ENCODE results near the gene RABGEF1.
"Not testable (repeated sequence)": the region's sequence is repeated elsewhere in the genome, so short reads cannot be mapped to it uniquely, and the experiment has no call there.

Gene RABGEF1

DNA sequence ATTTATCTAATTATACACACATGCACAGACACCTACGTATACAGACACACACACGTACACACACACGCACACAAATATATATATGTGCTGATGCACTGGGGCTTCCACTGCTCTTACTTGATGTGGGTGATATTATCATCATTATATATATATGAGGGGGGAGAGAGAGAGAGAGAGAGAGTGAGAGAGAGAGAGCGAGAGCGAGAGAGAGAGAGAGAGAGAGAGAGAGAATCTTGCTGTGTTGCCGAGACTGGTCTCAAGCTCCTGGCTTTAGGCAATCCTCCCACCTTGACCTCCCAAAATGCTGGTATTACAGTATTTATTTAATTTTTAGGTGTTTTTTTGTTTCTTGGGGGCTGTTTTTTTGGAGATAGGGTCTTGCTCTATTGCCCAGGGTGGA, 3.6 kb upstream of the RABGEF1 start:
- no peak for DNase-seq

DNA sequence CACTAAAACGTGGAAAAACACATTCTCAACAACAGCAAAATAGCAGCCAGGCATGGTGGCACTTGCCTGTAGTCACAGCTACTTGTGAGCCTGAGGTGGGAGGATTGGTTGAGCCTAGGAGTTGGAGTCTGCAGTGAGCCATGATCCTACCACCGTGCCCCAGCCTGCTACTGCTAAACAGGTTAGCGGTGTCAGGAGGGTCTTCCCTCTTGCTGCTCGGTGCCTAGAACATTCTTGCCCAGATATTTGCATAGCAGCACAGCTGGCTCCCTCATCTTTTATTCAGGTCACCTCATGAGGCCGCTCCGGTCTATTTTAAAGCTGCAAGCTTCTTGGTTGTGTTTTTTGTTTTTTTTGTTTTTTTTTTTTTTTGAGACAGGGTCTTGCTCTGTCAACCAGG, 2.9 kb upstream of the RABGEF1 start:
- DNase-seq: no peak

DNA sequence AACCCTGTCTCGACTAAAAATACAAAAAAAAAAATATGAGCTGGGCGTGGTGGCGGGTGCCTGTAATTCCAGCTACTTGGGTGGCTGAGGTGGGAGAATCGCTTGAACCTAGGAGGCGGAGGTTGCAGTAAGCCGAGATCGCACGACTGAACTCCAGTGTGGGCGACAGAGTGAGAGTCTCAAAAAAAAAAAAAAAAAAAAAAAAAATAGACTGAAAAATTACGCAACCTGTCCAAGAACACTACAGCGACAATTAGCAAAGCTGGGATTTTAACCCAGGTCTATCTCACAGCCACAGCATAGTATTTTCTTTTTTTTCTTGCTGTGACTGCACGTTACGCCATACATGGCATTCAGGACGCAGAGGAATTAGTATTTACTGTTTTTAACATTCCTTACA, 1.1 kb upstream of the RABGEF1 start:
- DNase-seq: no peak

DNA sequence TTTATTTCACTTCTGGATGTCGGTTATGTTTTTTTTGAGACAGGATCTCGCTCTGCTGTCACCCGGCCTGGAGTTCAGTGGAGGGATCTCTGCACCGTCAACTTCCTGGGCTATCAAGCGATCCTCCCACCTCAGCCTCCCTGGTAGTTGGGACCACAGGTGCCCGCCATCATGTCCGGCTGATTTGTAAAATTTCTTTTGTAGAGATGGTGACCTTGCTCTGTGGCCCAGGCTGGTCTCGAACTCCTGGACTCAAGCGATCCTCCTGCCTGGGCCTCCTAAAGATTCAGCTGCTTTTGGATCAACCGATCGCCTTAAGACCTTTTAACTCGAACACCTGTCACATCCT, 606 bp upstream of the RABGEF1 start:
- no peak for DNase-seq

DNA sequence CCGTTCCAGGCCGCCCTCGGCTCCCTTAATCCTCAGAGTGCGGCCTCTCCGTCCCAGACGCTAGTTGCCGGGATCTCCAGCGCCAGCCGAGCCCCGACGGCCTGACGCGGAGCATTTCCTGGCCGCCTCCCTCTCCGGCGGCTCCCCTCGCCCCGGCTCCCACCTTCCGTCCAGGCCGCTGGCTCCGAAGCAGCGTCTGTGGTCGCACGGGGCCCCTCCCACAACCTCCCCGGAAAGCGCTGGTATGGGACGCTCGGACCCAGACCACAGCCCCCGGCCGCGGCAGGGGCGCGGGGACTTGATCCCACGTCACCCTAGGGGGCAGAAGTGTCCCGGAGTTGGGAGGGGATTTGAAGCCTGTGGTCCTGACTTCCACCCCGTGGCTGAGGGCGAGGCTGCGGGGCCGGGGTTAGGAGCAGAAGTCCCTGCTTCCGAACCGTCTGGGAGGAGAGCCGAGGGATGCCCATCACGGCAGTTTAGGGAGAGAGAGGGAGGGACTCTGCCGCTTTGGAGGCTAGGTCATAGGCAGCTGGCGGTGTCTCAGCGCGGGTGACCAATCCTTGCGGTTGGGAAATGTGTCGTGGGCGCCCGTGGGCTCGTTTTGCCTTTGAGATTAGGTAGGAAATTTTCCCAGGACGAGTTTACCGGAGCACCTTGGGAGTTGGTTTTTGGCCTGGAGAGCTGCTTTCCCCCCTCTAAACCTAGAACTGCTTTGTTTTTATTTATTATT, 612 bp downstream of the RABGEF1 start:
- peak; percentile 45 for DNase-seq

DNA sequence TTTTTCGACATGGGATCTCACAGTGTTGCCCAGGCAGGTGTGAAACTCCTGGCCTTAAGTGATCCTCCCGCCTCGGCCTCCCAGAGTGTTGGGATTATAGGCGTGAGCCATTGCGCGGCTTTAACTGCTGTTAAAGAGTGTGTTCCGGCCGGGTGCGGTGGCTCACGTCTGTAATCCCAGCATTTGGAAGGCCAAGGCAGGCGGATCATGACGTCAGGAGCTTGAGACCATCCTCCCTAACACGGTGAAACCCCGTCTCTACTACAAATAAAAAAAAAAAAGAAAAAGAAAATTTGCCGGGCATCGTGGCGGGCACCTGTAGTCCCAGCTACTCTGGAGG, 1.1 kb downstream of the RABGEF1 start:
- peak; percentile 26 for DNase-seq

DNA sequence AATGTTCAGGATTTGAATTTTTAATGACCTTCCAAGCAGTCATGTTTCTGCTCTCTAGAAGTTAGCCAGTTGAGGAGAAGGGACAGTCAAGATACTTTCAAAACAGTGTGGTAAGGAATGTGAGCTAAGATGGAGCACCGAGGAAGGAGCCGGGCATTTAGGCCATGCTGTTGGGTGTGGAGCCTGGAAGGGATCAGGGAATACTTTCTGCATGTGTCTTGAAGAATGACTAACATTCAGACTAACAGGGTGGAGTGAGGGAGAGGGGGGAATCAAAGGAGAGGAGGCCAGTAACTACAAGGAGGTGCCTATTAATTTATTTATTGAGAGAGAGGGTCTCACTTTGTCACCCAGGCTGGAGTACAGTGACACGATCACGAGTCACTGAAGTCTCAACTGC, 1.8 kb downstream of the RABGEF1 start:
- DNase-seq: peak; percentile 73

DNA sequence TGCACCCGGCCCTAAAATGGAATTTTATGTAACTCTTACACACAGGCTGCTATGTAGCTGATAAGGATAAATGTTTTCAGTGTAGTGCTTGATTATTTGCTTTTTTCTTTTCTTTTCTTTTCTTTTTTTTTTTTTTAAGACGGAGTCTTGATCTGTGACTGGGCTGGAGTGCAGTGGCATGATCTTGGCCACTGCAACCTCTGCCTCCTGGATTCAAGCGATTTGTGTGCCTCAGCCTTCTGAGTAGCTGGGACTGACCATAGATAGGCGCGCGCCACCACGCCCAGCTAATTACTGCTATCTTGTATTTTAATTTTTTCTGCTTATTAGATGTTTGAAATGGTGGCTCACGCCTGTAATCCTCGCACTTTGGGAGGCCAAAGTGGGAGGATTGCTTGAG, 3.4 kb downstream of the RABGEF1 start:
- DNase-seq: no peak

DNA sequence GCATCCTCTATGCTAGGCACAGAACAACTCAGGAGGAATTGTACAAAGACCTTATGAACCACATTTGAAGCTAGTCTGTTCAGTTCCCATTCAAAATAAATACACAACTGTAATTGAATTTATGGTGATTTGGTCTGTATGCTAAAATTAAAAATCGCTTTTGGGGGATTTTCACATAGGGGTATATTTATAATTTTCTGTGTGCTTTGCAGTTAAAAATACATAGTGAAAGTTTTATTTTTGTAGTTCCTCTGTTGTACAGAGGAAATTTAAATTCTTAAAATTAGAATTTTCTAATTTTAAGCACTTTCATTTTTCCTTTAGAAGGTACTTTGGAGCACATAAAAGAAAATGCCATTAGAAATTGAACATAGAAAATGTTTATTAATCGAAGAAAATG, 6.9 kb downstream of the RABGEF1 start:
- DNase-seq: no peak

DNA sequence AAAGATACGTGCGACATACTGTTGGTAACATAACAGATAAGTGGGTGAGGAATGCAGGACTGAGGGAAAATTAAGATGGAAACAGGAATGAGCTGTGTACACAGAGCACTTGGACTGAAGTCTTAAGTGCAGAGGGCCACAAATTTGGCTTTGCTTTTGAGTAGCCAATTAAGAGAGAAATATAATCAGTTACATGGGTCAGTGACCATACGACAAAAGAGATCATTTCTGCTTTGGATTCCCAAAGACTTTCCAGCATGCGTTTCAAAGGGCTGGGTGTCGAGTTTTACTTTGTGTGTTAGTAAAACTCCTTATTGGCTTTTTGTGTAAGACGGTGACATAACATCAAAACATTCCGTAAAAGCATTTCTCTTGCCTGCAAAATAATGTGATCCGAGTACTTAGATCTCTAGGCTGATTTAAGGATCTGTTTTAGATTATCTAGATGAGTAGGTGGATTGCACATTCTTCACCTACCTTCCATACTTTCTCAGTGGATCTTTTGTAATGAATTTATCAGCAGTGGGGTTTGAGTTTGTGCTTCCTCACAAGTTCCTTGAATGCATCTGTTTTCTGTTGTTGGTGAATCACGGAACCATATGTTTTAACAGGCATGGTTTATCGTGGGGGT, 7.5 kb downstream of the RABGEF1 start:
- DNase-seq: no peak

DNA sequence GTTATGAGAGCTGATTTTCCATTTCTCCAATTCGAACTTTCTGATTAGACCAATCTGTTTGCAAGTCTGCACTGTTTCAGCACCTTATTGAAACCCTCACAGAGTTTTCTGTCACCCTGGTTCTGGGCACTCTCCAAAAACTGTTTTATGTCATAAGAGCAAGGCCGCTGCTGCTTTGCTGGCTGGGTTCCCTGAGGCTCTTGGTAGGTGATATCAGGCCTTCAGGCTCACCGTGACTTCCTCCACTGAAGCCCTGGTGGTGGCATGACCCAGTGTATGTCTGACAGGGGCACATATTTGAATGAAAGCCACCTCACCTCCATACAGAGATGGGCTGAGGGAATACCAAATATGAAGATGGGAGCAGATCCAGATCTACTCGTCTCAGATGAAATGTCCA, 8.3 kb downstream of the RABGEF1 start:
- DNase-seq: no peak

DNA sequence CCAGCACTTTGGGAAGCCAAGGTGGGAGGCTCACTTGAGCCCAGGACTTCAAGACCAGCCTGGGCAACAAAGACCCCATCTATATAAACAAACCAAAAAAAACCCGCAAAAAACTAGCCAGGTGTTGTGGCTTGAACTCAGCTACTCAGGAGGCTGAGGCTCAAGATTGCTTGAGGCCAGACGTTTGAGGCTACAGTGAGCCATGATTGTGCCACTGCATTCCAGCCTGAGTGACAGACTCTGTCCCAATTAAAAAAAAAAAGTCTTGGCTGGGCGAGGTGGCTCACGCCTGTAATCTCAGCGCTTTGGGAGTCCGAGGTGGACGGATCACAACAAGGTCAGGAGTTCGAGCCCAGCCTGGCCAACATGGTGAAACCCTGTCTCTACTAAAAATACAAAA, 11.4 kb downstream of the RABGEF1 start:
- DNase-seq: no peak

DNA sequence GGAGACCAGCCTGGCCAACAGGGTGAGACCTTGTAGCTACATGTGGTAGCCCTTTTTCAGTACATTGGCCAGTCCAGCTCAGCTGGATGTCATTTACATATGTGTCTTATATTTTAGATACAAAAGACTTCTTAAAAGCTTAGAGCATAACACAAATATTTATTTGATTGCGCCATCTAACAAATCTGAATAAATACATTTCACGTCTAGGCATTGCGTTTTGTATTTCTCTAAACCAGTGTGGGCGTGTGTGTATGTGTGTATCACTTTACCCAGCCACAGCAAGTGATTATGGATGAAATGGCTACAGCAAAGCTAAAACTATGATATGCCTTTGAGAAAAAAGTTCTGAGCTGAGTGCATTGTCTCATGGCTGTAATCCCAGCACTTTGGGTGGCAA, 14.0 kb downstream of the RABGEF1 start:
- DNase-seq: peak; percentile 40

DNA sequence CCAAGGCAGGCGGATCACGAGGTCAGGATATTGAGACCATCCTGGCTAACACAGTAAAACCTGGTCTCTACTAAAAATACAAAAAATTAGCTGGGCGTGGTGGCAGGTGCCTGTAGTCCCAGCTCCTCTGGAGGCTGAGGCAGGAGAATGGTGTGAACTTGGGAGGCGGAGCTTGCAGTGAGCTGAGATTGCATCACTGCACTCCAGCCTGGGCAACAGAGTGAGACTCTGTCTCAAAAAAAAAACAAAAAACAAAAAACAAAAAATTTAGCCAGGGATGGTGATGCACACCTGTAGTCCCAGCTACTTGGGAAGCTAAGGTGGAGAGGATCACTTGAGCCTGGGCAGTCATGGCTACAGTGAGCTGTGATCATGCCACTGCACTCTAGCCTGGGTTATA, 14.5 kb downstream of the RABGEF1 start:
- not testable (repeated sequence) for DNase-seq

DNA sequence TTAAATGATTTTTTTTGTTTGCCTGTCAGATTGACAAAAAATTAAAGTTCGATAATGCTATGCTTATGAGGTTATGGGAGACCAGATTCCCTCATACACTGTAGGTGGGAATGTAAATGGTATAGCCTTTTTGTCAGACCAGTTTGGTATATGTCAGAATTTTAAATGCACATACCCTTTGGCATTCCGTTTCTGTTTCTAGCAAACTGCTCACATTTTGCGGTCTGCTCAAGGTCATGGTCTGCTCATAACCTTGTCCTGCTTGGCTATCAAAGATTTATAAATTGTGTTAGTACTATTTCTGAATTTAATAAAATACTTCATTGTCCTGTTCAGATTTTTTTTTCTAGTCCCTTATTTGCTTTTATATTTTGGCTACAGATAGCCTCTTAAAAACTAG, 15.7 kb downstream of the RABGEF1 start:
- not testable (repeated sequence) for DNase-seq

DNA sequence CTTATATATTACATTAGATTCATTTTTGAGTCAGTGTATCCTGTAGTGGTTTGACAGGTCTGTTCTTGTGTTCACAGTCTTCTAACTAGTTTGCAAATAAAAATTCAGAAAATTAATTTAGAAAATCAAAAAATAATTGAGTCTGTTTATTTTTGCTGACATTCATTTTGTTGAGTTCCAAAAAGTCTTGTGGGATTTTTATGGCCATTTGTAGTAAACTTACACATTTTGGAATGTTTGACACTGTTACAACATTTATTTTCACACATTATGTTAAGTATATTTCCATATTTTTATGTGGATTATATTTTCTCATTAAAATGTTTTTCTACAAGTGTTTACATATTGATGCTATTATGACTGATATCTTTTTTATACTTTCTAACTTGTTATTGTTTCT, 16.4 kb downstream of the RABGEF1 start:
- DNase-seq: no peak

DNA sequence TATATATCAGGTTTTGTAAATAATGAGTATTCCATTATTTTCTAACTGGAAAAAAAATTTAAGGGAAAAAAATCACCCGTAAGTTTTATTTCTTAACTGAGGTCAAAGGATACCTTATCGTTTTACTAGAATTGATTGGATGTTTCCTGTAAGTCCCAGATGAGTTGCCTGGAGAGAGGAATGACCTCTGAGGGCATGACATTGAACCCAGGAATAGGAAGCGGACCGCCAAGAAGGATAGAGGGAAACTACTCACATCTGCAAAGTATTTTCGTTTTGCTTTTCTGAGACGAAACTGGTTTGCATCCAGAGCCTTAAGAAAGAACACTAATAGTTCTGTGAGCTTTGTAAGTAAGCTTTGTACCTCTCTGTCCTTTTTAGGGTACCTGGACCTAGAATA, 17.4 kb downstream of the RABGEF1 start:
- DNase-seq: no peak

DNA sequence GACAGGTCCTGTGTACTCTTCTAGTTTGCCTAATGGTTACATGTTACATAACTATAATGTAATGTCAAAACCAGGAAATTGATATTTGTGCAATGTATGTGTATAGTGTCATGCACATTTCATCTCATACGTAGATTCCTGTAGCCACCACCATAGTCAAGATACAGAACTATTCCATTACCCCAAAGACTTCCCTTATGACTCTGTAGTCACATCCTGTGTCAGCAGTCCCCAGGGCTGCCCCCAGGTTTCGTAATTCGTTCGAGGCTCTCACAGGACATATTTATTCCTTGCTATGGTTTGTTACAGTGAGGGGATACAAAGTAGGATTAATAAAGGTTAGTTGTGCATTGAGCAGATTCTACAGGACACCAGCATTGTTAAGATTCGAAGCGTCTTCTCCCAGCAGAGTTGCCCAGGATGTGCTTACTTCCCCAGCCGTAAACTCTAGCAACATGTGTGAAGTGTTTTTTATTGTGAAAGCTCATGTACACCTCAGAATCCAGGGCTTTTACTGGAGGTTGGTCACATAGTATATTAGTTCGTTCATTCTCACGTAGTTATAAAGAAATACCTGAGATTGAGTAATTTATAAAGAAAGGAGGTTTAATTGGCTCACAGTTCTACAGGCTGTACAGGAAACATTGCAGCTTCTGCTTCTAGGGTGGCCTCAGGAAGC, 18.6 kb downstream of the RABGEF1 start:
- no peak for DNase-seq

DNA sequence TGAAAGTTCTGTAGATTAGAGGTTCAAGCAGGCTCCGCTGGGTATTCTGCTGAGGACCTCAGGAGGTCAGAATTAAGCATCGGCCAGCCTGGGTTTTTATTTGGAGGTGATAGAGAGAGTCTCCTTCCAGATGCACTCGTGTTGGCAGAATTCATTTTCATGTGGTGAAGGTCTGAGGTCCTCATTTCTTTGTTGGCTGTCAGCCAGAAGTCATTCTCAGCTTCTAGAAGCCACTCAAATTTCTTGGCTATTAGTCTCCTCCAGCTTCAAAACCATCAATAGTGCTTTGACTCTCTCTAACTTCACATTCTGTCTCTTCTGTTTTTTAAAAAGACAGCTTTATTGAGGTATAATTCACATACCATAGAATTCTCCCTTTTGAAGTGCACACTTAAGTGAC, 22.6 kb downstream of the RABGEF1 start:
- not testable (repeated sequence) for DNase-seq

DNA sequence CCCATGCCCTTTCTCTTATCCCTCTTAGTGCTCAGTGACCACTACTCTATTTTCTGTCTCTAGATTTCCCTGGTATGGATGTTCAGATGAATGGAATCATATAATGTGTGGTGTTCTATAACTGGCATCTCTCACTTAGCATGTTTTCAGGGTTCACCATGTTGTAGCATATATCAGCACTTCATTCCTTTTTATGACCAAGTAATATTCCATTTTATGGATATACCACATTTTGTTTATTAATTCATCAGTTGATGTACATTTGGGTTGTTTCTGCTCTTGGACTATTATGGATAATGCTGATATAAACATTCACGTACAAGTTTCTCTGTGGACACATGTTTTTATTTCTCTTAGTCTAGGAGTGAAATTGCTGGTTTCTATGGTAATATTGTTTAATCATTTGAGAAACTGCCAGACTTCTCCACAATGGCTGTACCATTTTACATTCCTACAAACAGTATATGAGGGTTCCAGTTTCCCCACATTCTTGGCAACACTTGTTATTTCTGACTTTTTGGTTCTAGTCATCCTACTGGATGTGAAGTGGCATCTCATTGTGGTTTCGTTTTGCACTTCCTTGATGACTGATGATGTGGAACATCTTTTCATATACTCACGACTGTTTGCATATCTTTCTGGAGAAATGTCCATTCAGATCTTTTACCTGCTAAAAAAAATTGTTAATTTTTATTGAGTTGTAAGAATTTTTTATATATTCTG, 23.3 kb downstream of the RABGEF1 start:
- peak; percentile 77 for DNase-seq

DNA sequence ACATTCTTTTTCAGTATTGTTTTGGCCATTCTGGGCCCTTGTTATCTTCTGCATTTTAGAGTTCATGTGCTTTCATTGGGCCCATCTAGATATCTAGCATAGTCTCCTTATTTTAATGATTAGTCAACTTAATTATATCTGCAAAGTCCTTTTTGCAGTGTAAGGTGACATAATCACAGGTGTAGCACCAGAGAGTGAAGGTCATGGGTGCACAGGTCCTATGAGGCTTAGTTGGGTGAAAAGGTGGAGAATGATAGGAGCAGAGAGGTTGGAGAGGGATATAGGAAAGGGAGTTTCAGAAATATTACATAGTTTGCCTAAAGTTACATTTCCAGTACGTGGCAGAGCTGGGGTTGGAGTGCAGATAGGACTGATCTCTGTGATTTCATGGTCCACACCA, 24.4 kb downstream of the RABGEF1 start:
- not testable (repeated sequence) for DNase-seq

DNA sequence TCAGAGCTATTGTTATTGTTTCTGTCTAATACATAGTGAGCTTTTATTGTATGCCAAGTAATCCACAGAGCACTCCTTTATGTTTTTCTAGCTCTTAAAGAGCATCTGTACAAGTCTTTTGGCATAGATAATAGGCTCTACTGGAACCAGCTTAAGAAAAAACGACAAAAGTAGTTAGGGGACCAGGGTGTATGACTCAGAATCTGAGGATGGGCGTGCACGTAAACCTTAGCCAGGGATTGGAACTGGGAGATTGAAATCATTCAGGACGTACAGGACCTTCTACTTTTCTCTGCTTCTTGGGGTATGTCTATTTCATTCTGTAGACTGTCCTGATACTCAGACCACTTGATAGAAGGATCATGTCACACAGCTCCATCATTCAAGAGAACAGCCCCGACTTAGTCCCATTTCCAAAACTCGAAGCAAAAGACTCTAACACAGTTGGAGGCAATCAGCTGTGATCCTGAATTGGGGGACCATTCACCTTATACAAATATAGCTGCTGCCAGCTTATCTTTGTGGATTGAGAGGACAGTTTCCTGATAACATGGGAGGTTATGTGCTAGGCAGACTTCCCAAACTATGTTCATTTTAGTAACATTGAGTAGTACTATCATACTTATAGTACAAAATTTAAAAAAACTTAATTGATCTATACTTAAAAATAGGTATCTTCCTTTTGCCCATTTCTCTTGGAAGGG, 24.9 kb downstream of the RABGEF1 start:
- not testable (repeated sequence) for DNase-seq

DNA sequence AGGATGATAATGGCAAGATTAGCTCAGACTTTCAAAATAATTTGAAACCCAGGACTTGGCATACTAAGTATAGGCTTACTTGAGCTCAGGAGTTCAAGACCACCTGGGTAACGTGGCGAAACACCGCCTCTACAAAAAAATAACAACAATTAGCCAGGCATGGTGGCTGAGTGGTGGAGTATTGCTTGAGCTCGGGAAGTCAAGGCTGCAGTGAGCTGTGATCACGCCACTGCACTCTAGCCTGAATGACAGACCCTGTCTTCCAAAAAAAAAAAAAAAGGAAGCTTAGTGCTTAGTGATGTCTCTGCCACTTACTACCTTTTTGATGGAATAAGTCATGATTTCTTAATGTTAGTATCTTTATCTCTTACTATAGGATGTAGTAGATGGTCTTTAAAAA, 25.5 kb downstream of the RABGEF1 start:
- no peak for DNase-seq
